Stimulated activated CD4-positive, alpha-beta T cell treated with anti-CD3 and anti-CD28 coated beads, Interleukin-4, amount 100 ng/mL, for 24 hours (primary cell): Measurements from ENCODE around the gene MPPE1.
A peak's percentile ranks its signal among the peaks of the same experiment; 100 is the strongest.
"Not testable (repeated sequence)": the region's sequence is repeated elsewhere in the genome, so short reads cannot be mapped to it uniquely, and the experiment has no call there.

ENCODE experiments used
- DNase-seq: peaks from one replicate; pipeline ENCODE4 v3.0.0-alpha.2; 2020

The MPPE1 gene

GRCh38 chr18:11882636-11883035 lies 25.5 kb downstream of the MPPE1 start:
- no peak for DNase-seq

- DNase-seq: no peak
Observed at GRCh38 chr18:11880586-11881304, 27.4 kb downstream of the MPPE1 start.

GRCh38 chr18:11877497-11878135 lies 30.5 kb downstream of the MPPE1 start:
- DNase-seq: no peak

- DNase-seq: no peak
Observed at GRCh38 chr18:11874676-11875075, 33.4 kb downstream of the MPPE1 start.

- DNase-seq: no peak
Observed at GRCh38 chr18:11873670-11874340, 34.3 kb downstream of the MPPE1 start.

- DNase-seq: no peak
Observed at GRCh38 chr18:11872479-11873136, 35.5 kb downstream of the MPPE1 start.

GRCh38 chr18:11871501-11871900 lies 36.6 kb downstream of the MPPE1 start:
- no peak for DNase-seq

- no peak for DNase-seq
Observed at GRCh38 chr18:11868230-11868629, 39.9 kb downstream of the MPPE1 start.

GRCh38 chr18:11866764-11867163 lies 41.4 kb downstream of the MPPE1 start:
- no peak for DNase-seq

- no peak for DNase-seq
Observed at GRCh38 chr18:11866329-11866728, 41.8 kb downstream of the MPPE1 start.

- DNase-seq: no peak
Observed at GRCh38 chr18:11865071-11865470, 43.0 kb downstream of the MPPE1 start.

- DNase-seq: no peak
Observed at GRCh38 chr18:11864471-11864870, 43.6 kb downstream of the MPPE1 start.

GRCh38 chr18:11862468-11863137 lies 45.5 kb downstream of the MPPE1 start:
- DNase-seq: no peak

GRCh38 chr18:11861583-11862288 lies 46.4 kb downstream of the MPPE1 start:
- no peak for DNase-seq

GRCh38 chr18:11860594-11861450 lies 47.3 kb downstream of the MPPE1 start:
- no peak for DNase-seq

- no peak for DNase-seq
Observed at GRCh38 chr18:11859903-11860407, 48.2 kb downstream of the MPPE1 start.

GRCh38 chr18:11859282-11859830 lies 48.8 kb downstream of the MPPE1 start:
- DNase-seq: no peak

GRCh38 chr18:11857177-11857887 lies 50.8 kb downstream of the MPPE1 start:
- no peak for DNase-seq

- DNase-seq: not testable (repeated sequence)
Observed at GRCh38 chr18:11854554-11854953, 53.6 kb downstream of the MPPE1 start.

GRCh38 chr18:11851806-11852337 lies 56.2 kb downstream of the MPPE1 start:
- DNase-seq: peak; percentile 48
